A673 (cell line): Measurements from ENCODE around the gene SMIM45.

Experiments
- CTCF ChIP-seq: fragments of 300-800, 200-600 bp; sonication (generic); conservative IDR thresholded peaks from 2 replicates; pipeline ENCODE4 v1.5.1; 2017; ENCODE audit warnings: low read depth, mild to moderate bottlenecking, antibody characterized with exemption, low read length, moderate library complexity, mixed read lengths
- EZH2 ChIP-seq: fragments of 200-600 bp; sonication (generic); IDR thresholded peaks from 2 replicates; pipeline ENCODE4 v1.6.1; 2017; ENCODE audit warnings: borderline replicate concordance, low read depth, mild to moderate bottlenecking, mixed read lengths, antibody characterized with exemption, low read length; ENCODE audit not compliant: poor library complexity, severe bottlenecking

DNA sequence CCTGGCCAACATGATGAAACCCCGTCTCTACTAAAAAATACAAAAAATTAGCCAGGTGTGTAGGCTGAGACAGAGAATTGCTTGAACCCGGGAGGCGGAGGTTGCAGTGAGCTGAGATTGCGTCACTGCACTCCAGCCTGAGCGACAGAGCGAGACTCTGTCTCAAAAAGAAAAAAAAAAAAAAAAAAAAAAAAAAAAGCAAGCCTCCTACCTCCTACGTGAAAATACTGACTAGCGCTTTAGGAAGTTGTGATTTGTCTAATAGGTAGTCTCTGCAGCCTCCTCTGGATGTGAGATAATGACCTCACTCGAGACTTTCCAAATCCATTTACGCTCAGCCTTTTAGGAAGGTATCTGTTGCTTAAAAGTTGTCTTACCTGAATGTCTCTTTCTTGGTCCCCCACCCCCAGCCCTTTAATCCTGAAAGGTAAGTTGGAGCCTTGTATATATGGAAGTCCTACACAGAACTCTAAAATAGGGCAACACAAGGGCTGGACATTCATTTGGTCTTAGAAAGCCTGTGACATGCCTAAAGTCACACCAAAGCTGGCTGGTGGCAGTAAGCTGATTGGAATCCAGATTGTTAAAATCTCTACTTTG is 22.8 kb downstream of the SMIM45 start:
- TF ChIP-seq CTCF (no peak), EZH2 (no peak)
